H1 (cell line): Measurements from ENCODE around the gene FARS2. TPM values are rescaled to one million over a fixed set of nuclear protein-coding genes. Genes with fewer than 3 reads are reported as not detected.

Experiments
- ATF2 ChIP-seq: IDR thresholded peaks from 2 replicates; pipeline ENCODE4 v1.6.1; 2012; ENCODE audit warnings: low read length, inconsistent platforms
- CTBP2 ChIP-seq: IDR thresholded peaks from 2 replicates; pipeline ENCODE4 v1.7.0; 2011; ENCODE audit warnings: borderline replicate concordance, mild to moderate bottlenecking, moderate library complexity, mixed read lengths, low read length; ENCODE audit not compliant: insufficient read depth, insufficient read length
- FOSL1 ChIP-seq: IDR thresholded peaks from 2 replicates; pipeline ENCODE4 v1.6.1; 2011; ENCODE audit warnings: mild to moderate bottlenecking, low read depth, low read length, moderate library complexity; ENCODE audit not compliant: insufficient read depth
- MAX ChIP-seq: IDR thresholded peaks from 2 replicates; pipeline ENCODE4 v1.6.1; 2012; ENCODE audit warnings: inconsistent platforms
- SP2 ChIP-seq: IDR thresholded peaks from 2 replicates; pipeline ENCODE4 v1.6.1; 2012; ENCODE audit warnings: mild to moderate bottlenecking, low read length, inconsistent platforms
- polyA plus RNA-seq, 7 experiments: library from polyadenylated mRNA; depleted of rRNA in 3 of 7; stranded (reverse) in 5 of 7; unstranded in 2 of 7; fragments of >200 nt in 5 of 7; fragments of 200-250 nt in 2 of 7; gene quantifications; 1 replicate in 5 of 7; 2 replicates in 1 of 7; 4 replicates in 1 of 7; pipeline versions ENCODE4 v1.2.1 to v1.2.3, GENCODE V29; 2011 to 2013; ENCODE audit warnings: missing spikeins in 2 of 7, mixed read lengths in 2 of 7
- total RNA-seq: library from RNA; stranded (reverse); fragmentation: NEBNext Ultra II Directional; extraction: Animal tissue kit (Norgen Biotek cat#: 25700); gene quantifications from 2 replicates; pipeline ENCODE4 v1.2.1, GENCODE V29; 2021

Gene FARS2
- total and polyA plus RNA-seq, 2 of the 8 experiments (the other 6 are each of a cell fraction or from before 2014, with no cell fraction given), result 11.7 to 14.4 TPM

- TF ChIP-seq FOSL1 (no peak), ATF2 (no peak), SP2 (no peak), MAX (no peak), CTBP2 (no peak)
Measured at GRCh38 chr6:5463690-5464089, 202.4 kb downstream of the FARS2 start (continued).
